NCI-H2107 treated with DMSO at 0.1 percent for 48 hours (cell line): ENCODE data around the gene ECT2L.
"Not testable (repeated sequence)": the region's sequence is repeated elsewhere in the genome, so short reads cannot be mapped to it uniquely, and the experiment has no call there.

Experiments
- DNase-seq: peaks from one replicate; lab custom pipeline; 2025; ENCODE audit not compliant: unreplicated experiment; lab: John Stamatoyannopoulos, UW

Gene ECT2L

DNA sequence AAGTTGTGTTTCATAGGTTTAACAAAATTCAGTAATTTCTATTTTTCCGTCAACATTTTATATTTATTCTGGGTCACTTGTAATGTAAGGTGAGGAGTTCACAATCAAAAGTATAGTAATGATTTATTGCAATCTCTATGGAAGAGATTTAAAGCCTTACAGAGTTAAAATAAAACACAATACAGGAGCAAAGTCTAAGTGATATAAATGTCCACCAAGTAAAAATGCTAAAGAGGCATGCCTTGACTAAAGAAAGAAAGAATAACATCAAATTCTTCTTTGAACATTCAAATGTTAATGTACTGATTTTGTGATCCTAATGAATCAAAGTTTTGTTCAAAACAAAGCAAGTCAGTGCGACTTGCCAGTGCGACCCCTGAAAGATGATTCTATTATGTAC, 130.7 kb downstream of the ECT2L start:
- no peak for DNase-seq

GRCh38 chr6:138931660-138932059, 135.8 kb downstream of the ECT2L start:
- DNase-seq = no peak

- DNase-seq = not testable (repeated sequence)
Observed at GRCh38 chr6:138936873-138937272, 141.0 kb downstream of the ECT2L start.

- DNase-seq = no peak
Observed at GRCh38 chr6:138943089-138943625, 147.3 kb downstream of the ECT2L start.

GRCh38 chr6:138944412-138944811, 148.5 kb downstream of the ECT2L start:
- no peak for DNase-seq

- no peak for DNase-seq
Observed at GRCh38 chr6:138945354-138945753, 149.5 kb downstream of the ECT2L start.

DNA sequence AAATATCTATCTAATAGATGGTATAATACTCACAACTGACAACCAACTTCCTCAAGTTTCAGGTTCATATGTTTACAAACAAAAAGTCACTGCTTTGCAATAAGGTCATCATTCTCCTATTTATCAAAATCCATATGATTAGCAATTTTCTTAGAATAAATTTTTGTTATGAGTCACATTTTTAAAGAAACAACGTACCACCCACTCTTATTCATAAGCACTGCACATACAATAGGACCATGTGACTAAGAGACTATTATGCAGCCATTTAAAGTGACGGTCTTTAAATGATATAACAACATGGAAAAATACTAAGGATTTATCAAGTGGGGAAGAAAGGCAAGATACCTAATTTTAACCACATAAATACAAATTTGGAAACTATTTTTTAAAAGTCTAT, 152.1 kb downstream of the ECT2L start:
- DNase-seq = no peak

- no peak for DNase-seq
Observed at GRCh38 chr6:138948546-138949179, 152.8 kb downstream of the ECT2L start.

DNA sequence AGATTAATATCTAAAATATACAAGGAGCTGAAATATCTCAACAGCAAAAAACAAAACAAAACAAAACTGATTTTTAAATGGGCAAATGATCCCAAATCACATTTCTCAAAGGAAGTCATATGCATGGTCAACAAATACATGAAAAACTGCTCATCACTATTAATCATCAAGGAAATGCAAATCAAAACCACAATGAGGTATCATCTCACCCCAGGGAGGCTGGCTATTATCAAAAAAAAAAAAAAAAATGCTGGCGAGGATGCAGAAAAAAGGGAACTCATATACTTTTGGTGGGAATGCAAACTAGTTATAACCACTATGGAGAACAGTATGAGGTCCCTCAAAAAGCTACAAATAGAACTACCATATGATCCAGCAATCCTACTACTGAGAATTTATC, 157.6 kb downstream of the ECT2L start:
- DNase-seq = no peak
